ENCODE results near the gene IST1. TPM values are rescaled to one million over a fixed set of nuclear protein-coding genes. Genes with fewer than 3 reads are reported as not detected.

Gene IST1
- total RNA-seq, 1 donor from 2014 or later = 167 TPM

DNA sequence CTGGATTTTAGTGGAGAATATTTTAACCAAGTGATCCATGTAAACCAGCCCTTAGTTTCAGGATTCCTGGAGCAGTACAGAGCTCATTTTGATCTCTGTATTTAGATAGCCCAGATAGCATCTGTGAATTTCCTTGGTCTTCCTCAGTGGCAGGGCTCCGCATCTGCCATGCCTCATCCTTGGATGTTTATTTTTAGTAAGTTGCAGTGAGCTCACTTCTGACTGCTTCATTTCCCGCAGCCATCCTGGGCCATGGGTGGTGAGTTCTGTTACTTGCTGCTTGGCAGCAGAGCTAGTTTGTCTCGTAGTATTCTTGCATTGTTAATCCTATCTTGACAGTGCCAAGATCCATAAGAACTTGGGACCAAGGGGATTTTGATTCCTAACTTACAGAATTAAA lies 33.7 kb downstream of the IST1 start:
- H3K4me3 Mint-ChIP-seq (ENCODE audit: low read depth) = no peak overlapping the region

DNA sequence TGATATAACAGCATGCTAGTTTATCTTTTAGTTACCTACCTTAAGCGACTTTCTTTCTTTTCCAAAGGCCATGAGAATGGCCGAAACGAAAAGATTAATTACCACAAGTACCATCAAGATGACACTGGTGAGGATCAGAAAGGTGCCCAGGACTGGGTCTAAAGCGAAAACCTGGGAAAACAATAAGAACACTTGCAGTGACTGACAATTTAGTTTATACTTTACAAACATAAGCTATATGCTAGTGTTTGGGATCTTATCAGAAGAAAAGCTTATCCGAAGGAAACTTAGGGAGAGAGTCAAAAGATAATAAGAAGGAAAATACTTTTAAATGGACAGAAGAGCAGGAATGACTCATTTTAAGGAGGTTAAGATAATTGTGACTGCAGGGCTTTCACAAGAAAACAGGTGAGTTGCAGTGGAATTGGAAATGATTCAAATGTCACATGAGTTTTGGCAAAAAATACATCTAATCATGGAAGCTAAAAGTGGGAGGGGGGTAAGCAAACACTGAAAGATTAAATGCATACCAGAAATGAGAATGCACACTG lies 34.8 kb downstream of the IST1 start:
- Mint-ChIP-seq H3K4me3 (ENCODE audit: low read depth) (no peak overlapping the region), H3K27ac (no peak overlapping the region), H3K36me3 (ENCODE audit: low read depth) (peaks cover 64% of the 10 kb centered on the region), H3K9me3 (no peaks in the 10 kb centered on the region), H3K4me1 (ENCODE audit: low read depth) (no peaks in the 10 kb centered on the region), H3K27me3 (ENCODE audit: low read depth) (no peaks in the 10 kb centered on the region)
- DNase-seq (ENCODE audit: low spot score) = no peak
- intact Hi-C loops (cut with micrococcal nuclease) = no loop called here

More for the DNA sequence above, 33.7 kb downstream of the IST1 start:
- Mint-ChIP-seq H3K27me3 (ENCODE audit: low read depth) (no peaks in the 10 kb centered on the region), H3K27ac (no peak overlapping the region), H3K9me3 (no peaks in the 10 kb centered on the region), H3K36me3 (ENCODE audit: low read depth) (peaks cover 67% of the 10 kb centered on the region), H3K4me1 (ENCODE audit: low read depth) (peaks cover under 1% of the 10 kb centered on the region)
- DNase-seq (ENCODE audit: low spot score) = no peak
- intact Hi-C loops (cut with micrococcal nuclease) = no loop called here

DNA sequence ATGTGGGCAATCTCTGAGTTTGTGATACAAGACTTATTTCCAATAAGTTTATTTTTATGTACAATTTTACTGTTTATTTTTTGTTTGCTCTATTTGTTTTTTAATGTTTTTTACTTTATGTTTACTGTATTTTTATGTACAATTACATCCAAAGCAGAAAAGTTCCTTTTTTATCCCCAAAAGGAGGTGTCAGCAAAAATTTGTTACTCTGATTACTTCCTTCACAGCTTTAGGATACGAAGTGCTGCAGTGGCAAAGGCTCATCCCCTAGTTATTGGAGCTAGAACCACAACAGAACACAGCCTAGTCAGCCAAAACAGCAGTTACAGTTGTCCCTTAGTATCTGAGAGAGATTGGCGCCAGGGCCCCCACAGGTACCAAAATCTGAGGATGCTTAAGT lies 35.7 kb downstream of the IST1 start:
- no peak overlapping the region for H3K4me3 Mint-ChIP-seq (ENCODE audit: low read depth)
- no peaks in the 10 kb centered on the region for H3K9me3 Mint-ChIP-seq
- H3K36me3 Mint-ChIP-seq (ENCODE audit: low read depth) = peaks cover 60% of the 10 kb centered on the region
- H3K27me3 Mint-ChIP-seq (ENCODE audit: low read depth) = no peaks in the 10 kb centered on the region
- H3K27ac Mint-ChIP-seq = no peak overlapping the region
- no peak for DNase-seq (ENCODE audit: low spot score)
- H3K4me1 Mint-ChIP-seq (ENCODE audit: low read depth) = no peaks in the 10 kb centered on the region
- intact Hi-C loops (cut with micrococcal nuclease) = no loop called here

DNA sequence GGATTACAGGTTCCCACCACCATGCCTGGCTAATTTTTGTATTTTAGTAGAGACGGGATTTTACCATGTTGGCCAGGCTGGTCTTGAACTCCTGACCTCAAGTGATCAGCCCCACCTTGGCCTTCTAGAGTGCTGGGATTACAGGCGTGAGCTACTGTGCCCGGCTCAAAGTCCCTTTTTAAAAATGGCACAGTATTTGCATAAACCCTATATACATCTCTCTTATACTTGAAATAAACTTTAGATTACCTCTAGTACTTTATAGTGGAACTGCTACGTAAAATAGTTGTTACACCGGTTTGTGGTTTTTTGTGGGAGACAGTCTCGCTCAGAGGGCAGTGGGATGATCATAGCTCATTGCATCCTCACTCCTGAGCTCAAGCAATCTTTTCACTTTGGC lies 36.3 kb downstream of the IST1 start:
- Mint-ChIP-seq H3K27ac (no peak overlapping the region), H3K36me3 (ENCODE audit: low read depth) (peaks cover 57% of the 10 kb centered on the region), H3K27me3 (ENCODE audit: low read depth) (no peaks in the 10 kb centered on the region), H3K4me1 (ENCODE audit: low read depth) (no peaks in the 10 kb centered on the region), H3K4me3 (ENCODE audit: low read depth) (no peak overlapping the region), H3K9me3 (no peaks in the 10 kb centered on the region)
- intact Hi-C loops (cut with micrococcal nuclease) = no loop called here
- DNase-seq (ENCODE audit: low spot score) = no peak

DNA sequence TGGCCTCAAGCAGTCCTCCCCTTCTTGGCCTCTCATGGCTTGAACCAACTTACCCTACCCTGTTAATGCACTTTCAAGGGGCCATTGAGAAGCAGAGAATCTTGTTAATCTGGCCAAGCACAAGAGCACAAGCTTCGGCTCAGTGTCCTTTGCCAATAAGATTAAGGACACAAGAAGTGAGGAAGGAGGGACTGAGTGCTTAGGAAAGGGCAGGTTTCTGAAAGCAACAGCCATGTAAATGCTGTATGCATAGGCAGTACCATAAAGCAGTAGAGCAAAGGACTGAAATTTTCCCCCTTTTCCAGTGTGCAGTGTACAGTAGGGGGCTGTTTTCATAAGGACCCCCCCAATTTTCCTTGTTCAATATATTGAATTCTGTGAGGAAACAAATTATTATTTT lies 37.7 kb downstream of the IST1 start:
- H3K27me3 Mint-ChIP-seq (ENCODE audit: low read depth) = no peaks in the 10 kb centered on the region
- no peak for DNase-seq (ENCODE audit: low spot score)
- H3K9me3 Mint-ChIP-seq = no peaks in the 10 kb centered on the region
- intact Hi-C loops (cut with micrococcal nuclease) = no loop called here
- no peaks in the 10 kb centered on the region for H3K4me1 Mint-ChIP-seq (ENCODE audit: low read depth)
- H3K36me3 Mint-ChIP-seq (ENCODE audit: low read depth) = peaks cover 45% of the 10 kb centered on the region
- H3K27ac Mint-ChIP-seq = no peak overlapping the region
- H3K4me3 Mint-ChIP-seq (ENCODE audit: low read depth) = no peak overlapping the region

DNA sequence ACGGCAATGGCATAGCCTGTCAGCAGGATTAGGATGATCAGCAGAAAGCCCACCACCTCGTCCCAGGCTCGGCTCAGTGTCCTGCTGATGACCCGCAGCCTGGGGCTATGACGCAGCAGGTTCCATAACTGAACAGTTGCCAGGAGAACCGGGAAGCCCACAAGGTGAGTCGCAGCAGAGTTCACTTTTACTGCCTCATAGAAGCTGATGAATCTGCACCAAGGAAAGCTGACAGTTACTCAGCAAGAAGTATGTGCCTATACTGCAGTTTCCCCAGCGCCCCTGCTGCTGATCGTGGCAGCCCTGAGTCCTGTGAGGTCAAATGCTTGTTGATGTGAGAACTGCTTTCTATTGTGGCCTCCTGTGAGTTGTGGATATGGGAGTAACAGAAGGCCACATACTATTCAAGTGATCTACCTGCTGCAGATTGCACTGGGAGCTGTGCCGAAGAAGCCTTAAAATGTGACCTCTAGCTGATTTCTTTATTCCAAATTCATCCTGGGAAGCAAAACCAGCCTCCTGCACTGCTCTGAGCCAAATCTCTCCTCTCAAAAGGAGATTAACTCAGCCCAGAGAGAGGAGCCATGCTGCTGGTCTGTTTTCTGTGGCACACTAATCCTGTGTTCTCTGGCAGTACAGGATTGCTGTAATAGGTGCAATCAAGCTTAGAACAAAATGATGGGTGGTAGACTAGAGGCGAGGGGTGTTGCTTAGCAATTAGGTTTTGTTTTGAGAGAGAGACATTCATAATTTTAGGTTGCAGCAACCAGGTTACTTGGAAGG lies 38.8 kb downstream of the IST1 start:
- Mint-ChIP-seq H3K4me3 (ENCODE audit: low read depth) (no peak overlapping the region), H3K27ac (no peak overlapping the region), H3K27me3 (ENCODE audit: low read depth) (no peaks in the 10 kb centered on the region), H3K9me3 (no peaks in the 10 kb centered on the region), H3K4me1 (ENCODE audit: low read depth) (no peaks in the 10 kb centered on the region), H3K36me3 (ENCODE audit: low read depth) (peaks cover 35% of the 10 kb centered on the region)
- DNase-seq (ENCODE audit: low spot score) = no peak
- intact Hi-C loops (cut with micrococcal nuclease) = no loop called here

DNA sequence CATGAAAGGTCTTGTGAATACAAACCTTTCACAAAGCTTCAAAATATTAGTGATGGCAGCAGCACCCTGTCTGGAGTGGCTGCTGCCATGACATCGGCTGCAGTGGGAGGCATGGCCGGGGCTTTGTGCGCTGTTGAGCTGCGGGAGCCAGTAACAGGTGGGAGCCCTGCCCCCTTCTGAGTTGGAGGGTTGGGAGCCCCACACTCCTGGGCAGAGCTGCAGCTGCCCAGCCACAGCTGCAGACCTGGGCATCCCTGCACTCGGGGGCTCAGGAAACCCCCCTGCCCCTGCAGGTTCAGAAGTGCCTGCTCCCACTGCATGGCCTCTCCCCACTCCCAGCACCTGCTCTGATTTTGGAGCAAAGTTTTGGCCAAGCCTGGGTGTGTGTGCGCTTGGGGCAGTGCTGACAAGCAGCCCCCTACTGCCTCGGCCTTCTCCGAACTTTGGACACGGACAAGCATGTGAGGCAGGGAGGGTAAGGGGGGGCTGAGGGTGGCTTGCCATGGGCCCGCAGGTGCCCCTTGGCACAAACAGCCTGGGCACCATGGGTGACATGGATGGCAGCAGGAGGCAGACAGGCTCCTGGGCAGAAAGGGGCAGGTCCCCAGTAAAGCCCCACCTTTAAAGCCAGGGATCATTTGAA lies 42.7 kb downstream of the IST1 start:
- Mint-ChIP-seq H3K27me3 (ENCODE audit: low read depth) (peaks cover 3% of the 10 kb centered on the region), H3K9me3 (no peaks in the 10 kb centered on the region), H3K27ac (no peak overlapping the region), H3K4me1 (ENCODE audit: low read depth) (no peaks in the 10 kb centered on the region), H3K36me3 (ENCODE audit: low read depth) (peaks cover 13% of the 10 kb centered on the region), H3K4me3 (ENCODE audit: low read depth) (no peak overlapping the region)
- intact Hi-C loops (cut with micrococcal nuclease) = no loop called here
- no peak for DNase-seq (ENCODE audit: low spot score)

DNA sequence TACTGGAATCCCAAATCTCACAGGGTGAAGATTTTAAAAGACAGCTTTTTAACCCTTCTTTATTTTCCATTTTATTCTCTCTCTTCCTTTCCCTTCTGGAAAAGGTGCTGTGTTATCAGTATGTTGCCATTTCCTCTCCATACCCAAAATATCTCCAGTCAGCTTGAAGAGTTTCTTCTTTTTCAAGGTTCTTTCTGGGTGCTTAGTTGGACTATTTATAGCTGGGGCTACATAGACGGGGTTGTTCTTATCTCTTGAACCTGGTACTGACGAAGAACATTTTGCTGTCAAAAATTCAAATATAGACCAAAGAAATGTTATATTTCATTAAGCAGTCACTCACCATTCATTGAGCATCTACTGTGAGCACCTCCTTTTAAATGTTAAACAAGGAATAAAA lies 48.6 kb downstream of the IST1 start:
- peaks cover 9% of the 10 kb centered on the region for H3K27me3 Mint-ChIP-seq (ENCODE audit: low read depth)
- H3K9me3 Mint-ChIP-seq = no peaks in the 10 kb centered on the region

DNA sequence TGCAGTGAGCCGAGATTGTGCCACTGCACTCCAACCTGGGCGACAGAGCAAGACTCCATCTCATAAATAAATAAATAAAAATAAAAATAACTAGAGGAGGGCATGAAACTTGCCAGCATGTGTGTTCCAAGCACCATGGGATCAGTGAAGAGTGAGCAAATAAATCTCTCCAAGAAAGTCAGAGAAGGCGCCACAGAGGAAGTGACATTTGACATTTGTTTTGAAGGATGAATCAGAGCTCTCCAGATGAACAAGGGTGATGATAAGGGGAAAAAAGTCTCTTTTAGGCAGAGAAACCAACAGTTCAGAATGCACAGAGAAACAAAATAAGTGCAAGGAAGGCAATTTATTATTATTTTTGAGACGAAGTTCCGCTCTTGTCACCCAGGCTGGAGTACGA lies 50.3 kb downstream of the IST1 start:
- Mint-ChIP-seq H3K9me3 (no peaks in the 10 kb centered on the region), H3K4me3 (ENCODE audit: low read depth) (no peak overlapping the region), H3K27ac (no peak overlapping the region), H3K4me1 (ENCODE audit: low read depth) (peaks cover 2% of the 10 kb centered on the region), H3K36me3 (ENCODE audit: low read depth) (no peaks in the 10 kb centered on the region), H3K27me3 (ENCODE audit: low read depth) (peaks cover 8% of the 10 kb centered on the region)
- intact Hi-C loops (cut with micrococcal nuclease) = no loop called here
- no peak for DNase-seq (ENCODE audit: low spot score)

More for the DNA sequence above, 48.6 kb downstream of the IST1 start:
- no peak overlapping the region for H3K27ac Mint-ChIP-seq
- no peak for DNase-seq (ENCODE audit: low spot score)
- H3K4me1 Mint-ChIP-seq (ENCODE audit: low read depth) = peaks cover 2% of the 10 kb centered on the region
- H3K4me3 Mint-ChIP-seq (ENCODE audit: low read depth) = no peak overlapping the region
- intact Hi-C loops (cut with micrococcal nuclease) = no loop called here
- no peaks in the 10 kb centered on the region for H3K36me3 Mint-ChIP-seq (ENCODE audit: low read depth)

DNA sequence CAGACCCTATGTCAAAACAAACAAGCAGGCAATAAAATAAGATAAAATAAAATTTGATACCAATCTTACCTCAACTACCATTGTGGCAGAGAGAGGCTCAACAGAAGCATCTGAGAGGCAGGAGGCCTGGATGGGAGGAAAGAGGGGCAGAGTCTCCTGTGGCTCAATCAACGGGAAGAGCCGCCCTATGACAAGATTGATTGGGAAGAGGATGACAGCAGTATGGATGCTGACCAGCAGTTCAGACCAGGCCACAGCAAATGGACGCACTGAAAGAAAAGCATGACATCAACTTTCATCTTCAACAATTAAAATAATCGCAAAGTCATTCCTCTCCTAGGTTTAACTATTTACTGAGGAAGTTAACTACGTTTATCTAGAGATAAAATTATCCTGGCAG lies 57.5 kb downstream of the IST1 start:
- no peak overlapping the region for H3K27ac Mint-ChIP-seq
- peaks cover 2% of the 10 kb centered on the region for H3K27me3 Mint-ChIP-seq (ENCODE audit: low read depth)
- H3K4me1 Mint-ChIP-seq (ENCODE audit: low read depth) = peaks cover 20% of the 10 kb centered on the region
- intact Hi-C loops (cut with micrococcal nuclease) = no loop called here
- H3K36me3 Mint-ChIP-seq (ENCODE audit: low read depth) = no peaks in the 10 kb centered on the region
- DNase-seq (ENCODE audit: low spot score) = no peak
- no peak overlapping the region for H3K4me3 Mint-ChIP-seq (ENCODE audit: low read depth)
- no peaks in the 10 kb centered on the region for H3K9me3 Mint-ChIP-seq

DNA sequence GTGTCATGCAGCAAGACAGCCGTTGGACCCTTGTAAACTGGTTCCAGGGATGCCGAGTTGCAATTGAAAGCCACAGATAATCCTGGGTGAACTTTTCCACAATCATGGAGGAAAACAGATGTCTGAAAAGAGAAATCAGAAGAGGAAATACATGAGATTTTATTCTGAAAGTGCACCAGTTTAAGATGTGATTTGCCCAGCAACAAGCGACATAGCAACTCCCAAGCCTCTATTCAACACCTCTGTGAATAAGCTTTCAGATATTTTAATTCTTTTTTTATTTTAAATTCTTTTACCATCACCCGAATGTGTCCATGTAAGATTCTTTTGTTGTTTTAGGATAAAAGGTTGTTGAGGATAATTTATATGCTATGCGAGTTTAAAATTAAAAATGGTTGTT lies 58.8 kb downstream of the IST1 start:
- Mint-ChIP-seq H3K4me3 (ENCODE audit: low read depth) (no peak overlapping the region), H3K27ac (no peak overlapping the region), H3K9me3 (no peaks in the 10 kb centered on the region), H3K27me3 (ENCODE audit: low read depth) (peaks cover 1% of the 10 kb centered on the region), H3K4me1 (ENCODE audit: low read depth) (peaks cover 20% of the 10 kb centered on the region), H3K36me3 (ENCODE audit: low read depth) (no peaks in the 10 kb centered on the region)
- intact Hi-C loops (cut with micrococcal nuclease) = no loop called here
- no peak for DNase-seq (ENCODE audit: low spot score)

DNA sequence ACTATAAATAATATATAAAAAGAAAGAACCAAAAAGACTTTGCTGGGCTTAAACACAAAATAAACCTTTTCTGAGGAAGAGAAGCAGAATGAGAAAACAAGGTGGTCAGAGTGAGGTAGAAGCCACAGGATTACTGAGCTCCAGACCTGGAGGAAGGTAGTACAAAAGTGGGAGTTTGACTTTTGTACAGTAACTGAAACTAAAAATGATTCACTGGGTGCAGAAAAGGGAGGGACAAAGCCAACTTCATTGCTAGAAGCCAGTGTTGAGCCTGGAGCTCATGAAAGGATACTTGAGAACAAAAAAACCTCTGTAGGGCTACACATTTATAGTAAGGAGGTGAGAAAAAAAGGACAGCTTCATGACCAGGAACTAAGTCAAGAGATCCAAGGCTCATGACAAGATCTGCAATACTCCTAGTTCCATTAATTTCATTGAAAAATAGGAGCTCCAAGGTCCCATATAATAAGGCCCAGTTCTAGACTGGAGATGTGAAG lies 59.4 kb downstream of the IST1 start:
- no peak for DNase-seq (ENCODE audit: low spot score)
- intact Hi-C loops (cut with micrococcal nuclease) = no loop called here
- H3K9me3 Mint-ChIP-seq = no peaks in the 10 kb centered on the region

DNA sequence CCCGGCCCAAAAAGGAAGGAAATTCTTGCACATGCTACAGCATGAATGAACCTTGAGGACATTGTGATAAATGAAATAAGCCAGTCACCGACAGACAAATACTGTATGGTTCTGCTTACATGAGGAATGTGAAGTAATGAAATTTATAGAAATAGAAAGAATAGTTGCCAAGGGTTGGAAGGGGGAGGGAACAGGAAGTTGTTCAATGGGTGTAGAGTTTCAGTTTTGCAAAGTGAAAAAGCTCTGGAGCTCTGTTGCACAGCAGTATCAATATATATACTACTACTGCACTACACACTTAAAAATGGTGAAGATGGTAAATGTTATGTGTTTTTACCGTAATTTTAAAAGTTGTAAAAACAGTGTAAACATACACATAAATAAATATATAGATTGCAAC lies 61.2 kb downstream of the IST1 start:
- Mint-ChIP-seq H3K4me3 (ENCODE audit: low read depth) (no peak overlapping the region), H3K9me3 (no peaks in the 10 kb centered on the region), H3K4me1 (ENCODE audit: low read depth) (peaks cover 23% of the 10 kb centered on the region), H3K27ac (no peak overlapping the region), H3K36me3 (ENCODE audit: low read depth) (no peaks in the 10 kb centered on the region), H3K27me3 (ENCODE audit: low read depth) (peaks cover 4% of the 10 kb centered on the region)
- DNase-seq (ENCODE audit: low spot score) = no peak
- intact Hi-C loops (cut with micrococcal nuclease) = no loop called here

More for the DNA sequence above, 59.4 kb downstream of the IST1 start:
- no peak overlapping the region for H3K4me3 Mint-ChIP-seq (ENCODE audit: low read depth)
- H3K27ac Mint-ChIP-seq = peak overlapping the region; percentile 42
- H3K36me3 Mint-ChIP-seq (ENCODE audit: low read depth) = no peaks in the 10 kb centered on the region
- peaks cover 2% of the 10 kb centered on the region for H3K27me3 Mint-ChIP-seq (ENCODE audit: low read depth)
- H3K4me1 Mint-ChIP-seq (ENCODE audit: low read depth) = peaks cover 20% of the 10 kb centered on the region
